Esophagus (tissue), 2 donors: ENCODE data around the gene MIDN. TPM values are rescaled to one million over a fixed set of nuclear protein-coding genes. Genes with fewer than 3 reads are reported as not detected.

Experiments
- H3K27ac ChIP-seq, 2 donors: one replicate each; pipeline ENCODE4 v1.5.1; 2013; ENCODE audit warnings: low read depth in 2 of 2, mild to moderate bottlenecking in 2 of 2, inconsistent platforms in 1 of 2, low read length in 1 of 2, moderate library complexity in 1 of 2
- H3K27me3 ChIP-seq, 2 donors: one replicate each; pipeline ENCODE4 v1.6.1; 2013; ENCODE audit warnings: low read length in 2 of 2, control low read depth in 1 of 2, mild to moderate bottlenecking in 1 of 2; ENCODE audit not compliant: insufficient read depth in 2 of 2, control insufficient read depth in 1 of 2
- H3K36me3 ChIP-seq, 2 donors: one replicate each; pipeline ENCODE4 v1.6.1; 2013; ENCODE audit warnings: low read length in 1 of 2; ENCODE audit not compliant: control insufficient read depth in 2 of 2, insufficient read depth in 2 of 2
- H3K4me1 ChIP-seq, 2 donors: one replicate each; pipeline ENCODE4 v1.6.1; 2013; ENCODE audit warnings: low read length in 1 of 2; ENCODE audit not compliant: control insufficient read depth in 2 of 2, insufficient read depth in 2 of 2
- H3K4me3 ChIP-seq, 2 donors: one replicate each; pipeline ENCODE4 v1.5.1; 2013; ENCODE audit warnings: low read length in 2 of 2, mild to moderate bottlenecking in 2 of 2, low read depth in 1 of 2, moderate library complexity in 1 of 2
- H3K9me3 ChIP-seq, 2 donors: one replicate each; pipeline ENCODE4 v1.6.1; 2013; ENCODE audit warnings: mild to moderate bottlenecking in 2 of 2, low read depth in 1 of 2, low read length in 1 of 2, moderate library complexity in 1 of 2; ENCODE audit not compliant: control insufficient read depth in 2 of 2, insufficient read depth in 1 of 2
- WGBS, 2 donors: extraction: QIAGEN DNeasy Blood & Tissue Kit; methylation state at CpG; one replicate each; pipeline ENCODE4 v1.1.7; 2013; 5-methylcytosine and 5-hydroxymethylcytosine counted together
- polyA plus RNA-seq, 2 donors: library from polyadenylated mRNA; stranded (reverse); fragments of 200-250 nt; gene quantifications; one replicate each; pipeline ENCODE4 v1.2.3, GENCODE V29; 2013
- donor health status: healthy with polysubstance abuse.
- donor health status: Bipolar disorder and iron deficiency.

The MIDN gene
- polyA plus RNA-seq, 2 donors = 36.4 to 38.7 TPM

- peaks cover 0 to 8% of the 10 kb centered on the region in 2 donors for H3K4me1 ChIP-seq
- no peaks in the 10 kb centered on the region for H3K27me3 ChIP-seq
- no peak overlapping the region for H3K4me3 ChIP-seq
- H3K27ac ChIP-seq = no peak overlapping the region
- H3K9me3 ChIP-seq = no peaks in the 10 kb centered on the region
- 83 to 86% methylated on average over 27 to 33 of the region's 33 CpGs for WGBS, 2 donors
- peaks cover 8 to 50% of the 10 kb centered on the region in 2 donors for H3K36me3 ChIP-seq
Measured at GRCh38 chr19:1220477-1220930, 27.9 kb upstream of the MIDN start.

GRCh38 chr19:1220976-1221903 is 27.1 kb upstream of the MIDN start:
- H3K9me3 ChIP-seq = no peaks in the 10 kb centered on the region
- no peak overlapping the region for H3K27ac ChIP-seq
- no peaks in the 10 kb centered on the region for H3K27me3 ChIP-seq
- H3K36me3 ChIP-seq = peaks cover 8 to 58% of the 10 kb centered on the region in 2 donors
- WGBS, 2 donors = 69 to 79% methylated on average over 38 of the region's 38 CpGs
- H3K4me1 ChIP-seq = peaks cover 0 to 5% of the 10 kb centered on the region in 2 donors
- H3K4me3 ChIP-seq = no peak overlapping the region

GRCh38 chr19:1221904-1222255 is 26.5 kb upstream of the MIDN start:
- Histone ChIP-seq H3K27ac (no peak overlapping the region), H3K36me3 (peaks cover 12 to 61% of the 10 kb centered on the region in 2 donors), H3K9me3 (no peaks in the 10 kb centered on the region), H3K27me3 (no peaks in the 10 kb centered on the region), H3K4me3 (no peak overlapping the region), H3K4me1 (peaks cover 0 to 1% of the 10 kb centered on the region in 2 donors)
- WGBS, 2 donors = 88 to 90% methylated on average over 22 of the region's 22 CpGs

GRCh38 chr19:1222394-1222793 is 26.0 kb upstream of the MIDN start:
- no peaks in the 10 kb centered on the region for H3K27me3 ChIP-seq
- no peak overlapping the region for H3K27ac ChIP-seq
- no peaks in the 10 kb centered on the region for H3K4me1 ChIP-seq
- H3K36me3 ChIP-seq = peaks cover 12 to 65% of the 10 kb centered on the region in 2 donors
- no peaks in the 10 kb centered on the region for H3K9me3 ChIP-seq
- no peak overlapping the region for H3K4me3 ChIP-seq
- 87 to 89% methylated on average over 14 of the region's 14 CpGs for WGBS, 2 donors

GRCh38 chr19:1223018-1223855 is 25.1 kb upstream of the MIDN start:
- Histone ChIP-seq H3K27ac (no peak overlapping the region), H3K9me3 (no peaks in the 10 kb centered on the region), H3K36me3 (peaks cover 16 to 72% of the 10 kb centered on the region in 2 donors), H3K4me3 (no peak overlapping the region), H3K27me3 (no peaks in the 10 kb centered on the region), H3K4me1 (no peaks in the 10 kb centered on the region)
- 75 to 78% methylated on average over 43 to 48 of the region's 48 CpGs for WGBS, 2 donors

- Histone ChIP-seq H3K27me3 (no peaks in the 10 kb centered on the region), H3K4me1 (no peaks in the 10 kb centered on the region), H3K4me3 (no peak overlapping the region), H3K36me3 (peaks cover 16 to 74% of the 10 kb centered on the region in 2 donors), H3K27ac (no peak overlapping the region), H3K9me3 (no peaks in the 10 kb centered on the region)
- WGBS, 2 donors = 90 to 93% methylated on average over 16 of the region's 16 CpGs
Measured at GRCh38 chr19:1224047-1224825, 24.1 kb upstream of the MIDN start.

- no peak overlapping the region for H3K27ac ChIP-seq
- no peak overlapping the region for H3K4me3 ChIP-seq
- H3K4me1 ChIP-seq = no peaks in the 10 kb centered on the region
- H3K27me3 ChIP-seq = no peaks in the 10 kb centered on the region
- WGBS, 2 donors = 88 to 92% methylated on average over 16 of the region's 16 CpGs
- no peaks in the 10 kb centered on the region for H3K9me3 ChIP-seq
- peaks cover 16 to 72% of the 10 kb centered on the region in 2 donors for H3K36me3 ChIP-seq
Measured at GRCh38 chr19:1224847-1225246, 23.5 kb upstream of the MIDN start.

- H3K4me3 ChIP-seq = no peak overlapping the region
Measured at GRCh38 chr19:1225440-1226226, 22.8 kb upstream of the MIDN start.

More at GRCh38 chr19:1225440-1226226, 22.8 kb upstream of the MIDN start:
- H3K27me3 ChIP-seq = no peaks in the 10 kb centered on the region
- peaks cover 12 to 67% of the 10 kb centered on the region in 2 donors for H3K36me3 ChIP-seq
- H3K9me3 ChIP-seq = no peaks in the 10 kb centered on the region
- WGBS, 2 donors = 85 to 86% methylated on average over 27 to 29 of the region's 29 CpGs
- no peaks in the 10 kb centered on the region for H3K4me1 ChIP-seq
- H3K27ac ChIP-seq = no peak overlapping the region
